22Rv1 (cell line): ENCODE results near the gene CCL18.
"Not testable (repeated sequence)": the region's sequence is repeated elsewhere in the genome, so short reads cannot be mapped to it uniquely, and the experiment has no call there.

Source experiments
- ZFX ChIP-seq: fragments of 450-650 bp; IDR thresholded peaks from 2 replicates; pipeline ENCODE4 v1.6.1; 2017; ENCODE audit warnings: antibody characterized with exemption, borderline replicate concordance
- TF ChIP-seq, protein P1 (sequence below): fragments of 450-650 bp; IDR thresholded peaks from 2 replicates; pipeline ENCODE4 v1.5.1; 2017; ENCODE audit warnings: mild to moderate bottlenecking

DNA sequence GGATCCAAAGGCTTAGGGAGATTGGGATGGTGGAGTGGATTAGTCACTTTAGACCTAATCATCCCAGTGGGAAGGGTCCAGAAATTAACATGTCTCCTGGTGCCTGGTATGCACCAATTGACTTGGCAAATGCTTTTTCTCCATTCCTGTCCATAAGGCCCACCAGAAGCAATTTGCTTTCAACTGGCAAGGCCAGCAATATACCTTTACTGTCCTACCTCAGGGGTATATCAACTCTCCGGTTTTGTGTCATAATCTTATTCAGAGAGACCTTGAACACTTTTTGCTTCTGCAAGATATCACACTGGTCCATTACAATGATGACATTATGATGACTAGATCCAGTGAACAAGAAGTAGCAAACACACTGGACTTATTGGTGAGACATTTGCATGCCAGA lies 49.1 kb downstream of the CCL18 start:
- TF ChIP-seq, protein P1, sequence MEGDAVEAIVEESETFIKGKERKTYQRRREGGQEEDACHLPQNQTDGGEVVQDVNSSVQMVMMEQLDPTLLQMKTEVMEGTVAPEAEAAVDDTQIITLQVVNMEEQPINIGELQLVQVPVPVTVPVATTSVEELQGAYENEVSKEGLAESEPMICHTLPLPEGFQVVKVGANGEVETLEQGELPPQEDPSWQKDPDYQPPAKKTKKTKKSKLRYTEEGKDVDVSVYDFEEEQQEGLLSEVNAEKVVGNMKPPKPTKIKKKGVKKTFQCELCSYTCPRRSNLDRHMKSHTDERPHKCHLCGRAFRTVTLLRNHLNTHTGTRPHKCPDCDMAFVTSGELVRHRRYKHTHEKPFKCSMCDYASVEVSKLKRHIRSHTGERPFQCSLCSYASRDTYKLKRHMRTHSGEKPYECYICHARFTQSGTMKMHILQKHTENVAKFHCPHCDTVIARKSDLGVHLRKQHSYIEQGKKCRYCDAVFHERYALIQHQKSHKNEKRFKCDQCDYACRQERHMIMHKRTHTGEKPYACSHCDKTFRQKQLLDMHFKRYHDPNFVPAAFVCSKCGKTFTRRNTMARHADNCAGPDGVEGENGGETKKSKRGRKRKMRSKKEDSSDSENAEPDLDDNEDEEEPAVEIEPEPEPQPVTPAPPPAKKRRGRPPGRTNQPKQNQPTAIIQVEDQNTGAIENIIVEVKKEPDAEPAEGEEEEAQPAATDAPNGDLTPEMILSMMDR, result not testable (repeated sequence)
- TF ChIP-seq ZFX, result not testable (repeated sequence)
